Measurements from ENCODE around the gene HOXD4.

HOXD4 gene

DNA sequence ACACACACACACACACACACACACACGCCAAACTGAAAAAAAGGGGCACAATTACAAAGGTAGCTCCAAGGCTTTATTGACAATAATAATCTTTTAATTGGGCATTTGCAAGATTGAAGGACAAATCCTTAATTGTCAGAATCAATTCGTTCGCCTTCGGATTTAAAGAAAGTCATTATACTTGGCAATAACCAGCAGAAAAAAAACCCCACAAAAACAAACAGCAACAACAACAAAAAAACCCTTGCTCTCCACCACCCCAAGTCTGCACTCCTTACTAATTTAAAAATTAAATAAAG, 23.6 kb upstream of the HOXD4 start:
- H3K4me1 Mint-ChIP-seq = peaks cover 28% of the 10 kb centered on the region
- H3K27ac Mint-ChIP-seq = peak overlapping the region; percentile 82
- H3K27me3 Mint-ChIP-seq = peaks cover 95% of the 10 kb centered on the region
- H3K9me3 Mint-ChIP-seq = no peaks in the 10 kb centered on the region
- H3K4me3 Mint-ChIP-seq = no peak overlapping the region
- no peak for DNase-seq
- H3K36me3 Mint-ChIP-seq = peaks cover 6% of the 10 kb centered on the region
- CTCF ChIA-PET = interaction anchor here (0.8 to 4.2 kb wide), 19 partner anchors 12 to 524 kb away, joined by 3 to 25 read pairs (median 4); partner anchors contain the start of gene HOXD4

GRCh38 chr2:176128172-176128981, 23.0 kb upstream of the HOXD4 start:
- H3K4me1 Mint-ChIP-seq = peaks cover 28% of the 10 kb centered on the region
- peak overlapping the region; percentile 51 for H3K4me3 Mint-ChIP-seq
- peaks cover 6% of the 10 kb centered on the region for H3K36me3 Mint-ChIP-seq
- DNase-seq = no peak
- H3K27ac Mint-ChIP-seq = peak overlapping the region; percentile 82
- peaks cover 95% of the 10 kb centered on the region for H3K27me3 Mint-ChIP-seq
- no peaks in the 10 kb centered on the region for H3K9me3 Mint-ChIP-seq
- CTCF ChIA-PET = interaction anchor here (0.9 to 4.2 kb wide), 11 partner anchors 11 to 523 kb away, joined by 3 to 25 read pairs (median 8); partner anchors contain the start of gene HOXD4

DNA sequence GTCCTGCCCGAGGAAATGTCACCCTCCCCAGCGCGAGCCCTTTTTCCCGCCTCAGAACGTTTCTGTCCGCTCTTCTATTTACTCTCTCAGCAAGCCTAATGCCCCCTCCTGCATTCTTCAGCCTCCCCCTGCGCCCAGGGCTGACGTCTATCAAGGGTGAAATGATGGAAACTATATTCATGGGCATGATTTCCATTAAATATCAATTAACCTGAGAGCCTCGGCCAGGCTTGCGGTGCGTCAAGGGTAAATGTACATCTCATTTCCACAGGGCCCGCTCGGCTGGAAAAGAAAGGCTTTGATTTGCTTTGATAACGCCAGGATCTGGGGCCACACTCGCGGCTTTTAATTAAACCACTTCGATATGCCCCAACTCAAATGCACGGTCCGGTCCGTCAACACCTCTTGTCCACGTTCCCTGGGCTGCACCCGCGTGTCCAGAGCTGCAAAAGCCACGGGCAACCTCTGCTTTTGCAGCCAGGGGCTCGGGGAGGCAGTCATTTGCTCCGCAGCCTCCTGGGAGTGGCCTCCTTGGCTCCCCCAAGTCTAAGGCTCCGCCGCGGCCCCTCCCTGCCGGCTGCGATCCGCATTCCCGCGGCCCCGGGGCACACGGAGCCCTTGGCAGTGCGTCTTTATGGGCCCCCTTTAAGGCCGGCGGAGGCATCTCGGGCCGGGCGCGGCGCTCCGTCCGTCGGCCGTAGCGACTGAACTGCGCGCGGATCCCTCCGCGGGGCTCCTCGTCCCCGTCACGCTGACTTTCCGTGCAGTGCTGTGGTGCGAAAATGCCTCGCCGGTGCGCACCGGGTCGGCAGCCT, 22.2 kb upstream of the HOXD4 start, which contains the start of gene HOXD8:
TSS of gene HOXD8 (plus strand) at position 724 of the 815 bp plus-strand sequence. CDS start 662 bp downstream, outside the sequence.
- Mint-ChIP-seq H3K4me3 (peak within 1 kb of the TSS; percentile 56), H3K4me1 (peaks cover 26% of the 10 kb centered on the region), H3K9me3 (no peaks in the 10 kb centered on the region), H3K27me3 (peaks cover 95% of the 10 kb centered on the region), H3K27ac (peak within 1 kb of the TSS; percentile 82), H3K36me3 (peaks cover 3% of the 10 kb centered on the region)
- CTCF ChIA-PET = interaction anchor here (1.0 to 4.2 kb wide), 4 partner anchors 11 to 523 kb away, joined by 3 to 25 read pairs (median 20); no protein-coding TSS in a partner anchor
- DNase-seq = no peak

- DNase-seq = no peak
- no peaks in the 10 kb centered on the region for H3K9me3 Mint-ChIP-seq
- H3K27me3 Mint-ChIP-seq = peaks cover 95% of the 10 kb centered on the region
- H3K27ac Mint-ChIP-seq = no peak overlapping the region
- peaks cover 3% of the 10 kb centered on the region for H3K36me3 Mint-ChIP-seq
- peaks cover 26% of the 10 kb centered on the region for H3K4me1 Mint-ChIP-seq
- H3K4me3 Mint-ChIP-seq = no peak overlapping the region
- CTCF ChIA-PET = no interaction called here
Observed at GRCh38 chr2:176129813-176130146, 21.6 kb upstream of the HOXD4 start.

DNA sequence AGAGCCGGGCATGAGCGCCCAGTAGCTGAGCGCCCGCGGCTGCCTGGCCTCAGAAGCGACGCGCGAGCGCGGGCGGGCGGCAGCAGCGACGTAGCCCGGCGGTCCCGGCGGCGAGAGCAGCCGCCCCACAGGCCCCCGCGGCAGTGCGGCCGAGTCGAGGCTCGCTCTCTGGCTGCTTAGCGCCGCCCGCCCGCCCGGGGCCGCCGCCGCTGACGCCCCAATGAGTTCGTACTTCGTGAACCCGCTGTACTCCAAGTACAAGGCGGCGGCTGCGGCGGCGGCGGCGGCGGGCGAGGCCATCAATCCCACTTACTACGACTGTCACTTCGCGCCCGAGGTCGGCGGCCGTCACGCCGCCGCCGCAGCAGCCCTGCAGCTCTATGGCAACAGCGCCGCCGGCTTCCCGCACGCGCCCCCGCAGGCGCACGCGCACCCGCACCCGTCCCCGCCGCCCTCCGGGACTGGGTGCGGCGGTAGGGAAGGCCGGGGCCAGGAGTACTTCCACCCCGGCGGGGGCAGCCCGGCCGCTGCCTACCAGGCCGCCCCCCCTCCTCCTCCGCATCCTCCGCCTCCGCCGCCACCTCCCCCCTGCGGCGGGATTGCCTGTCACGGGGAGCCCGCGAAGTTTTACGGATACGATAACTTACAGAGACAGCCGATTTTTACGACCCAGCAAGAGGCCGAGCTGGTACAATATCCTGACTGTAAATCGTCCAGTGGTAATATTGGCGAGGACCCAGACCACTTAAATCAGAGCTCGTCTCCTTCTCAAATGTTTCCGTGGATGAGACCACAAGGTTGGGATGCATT, 21.0 kb upstream of the HOXD4 start:
- peak overlapping the region; percentile 56 for H3K4me3 Mint-ChIP-seq
- DNase-seq = no peak
- H3K27ac Mint-ChIP-seq = peak overlapping the region; percentile 85
- peaks cover 3% of the 10 kb centered on the region for H3K36me3 Mint-ChIP-seq
- H3K27me3 Mint-ChIP-seq = peaks cover 95% of the 10 kb centered on the region
- CTCF ChIA-PET = interaction anchor here (1.0 to 2.0 kb wide), 5 partner anchors 9 to 1018 kb away, joined by 4 to 9 read pairs (median 5); partner anchors contain the start of gene HOXD9
- H3K9me3 Mint-ChIP-seq = no peaks in the 10 kb centered on the region
- H3K4me1 Mint-ChIP-seq = peaks cover 27% of the 10 kb centered on the region

GRCh38 chr2:176130957-176131847, 20.1 kb upstream of the HOXD4 start:
- CTCF ChIA-PET = interaction anchor here (1.0 to 2.0 kb wide), 7 partner anchors 9 to 1017 kb away, joined by 4 to 9 read pairs (median 5); partner anchors contain the start of gene HOXD9
- Mint-ChIP-seq H3K4me1 (peaks cover 34% of the 10 kb centered on the region), H3K27me3 (peaks cover 95% of the 10 kb centered on the region), H3K9me3 (no peaks in the 10 kb centered on the region), H3K36me3 (peaks cover 3% of the 10 kb centered on the region), H3K4me3 (peak overlapping the region; percentile 56), H3K27ac (peak overlapping the region; percentile 85)
- no peak for DNase-seq

GRCh38 chr2:176131848-176132158, 19.5 kb upstream of the HOXD4 start:
- peaks cover 34% of the 10 kb centered on the region for H3K4me1 Mint-ChIP-seq
- H3K9me3 Mint-ChIP-seq = no peaks in the 10 kb centered on the region

DNA sequence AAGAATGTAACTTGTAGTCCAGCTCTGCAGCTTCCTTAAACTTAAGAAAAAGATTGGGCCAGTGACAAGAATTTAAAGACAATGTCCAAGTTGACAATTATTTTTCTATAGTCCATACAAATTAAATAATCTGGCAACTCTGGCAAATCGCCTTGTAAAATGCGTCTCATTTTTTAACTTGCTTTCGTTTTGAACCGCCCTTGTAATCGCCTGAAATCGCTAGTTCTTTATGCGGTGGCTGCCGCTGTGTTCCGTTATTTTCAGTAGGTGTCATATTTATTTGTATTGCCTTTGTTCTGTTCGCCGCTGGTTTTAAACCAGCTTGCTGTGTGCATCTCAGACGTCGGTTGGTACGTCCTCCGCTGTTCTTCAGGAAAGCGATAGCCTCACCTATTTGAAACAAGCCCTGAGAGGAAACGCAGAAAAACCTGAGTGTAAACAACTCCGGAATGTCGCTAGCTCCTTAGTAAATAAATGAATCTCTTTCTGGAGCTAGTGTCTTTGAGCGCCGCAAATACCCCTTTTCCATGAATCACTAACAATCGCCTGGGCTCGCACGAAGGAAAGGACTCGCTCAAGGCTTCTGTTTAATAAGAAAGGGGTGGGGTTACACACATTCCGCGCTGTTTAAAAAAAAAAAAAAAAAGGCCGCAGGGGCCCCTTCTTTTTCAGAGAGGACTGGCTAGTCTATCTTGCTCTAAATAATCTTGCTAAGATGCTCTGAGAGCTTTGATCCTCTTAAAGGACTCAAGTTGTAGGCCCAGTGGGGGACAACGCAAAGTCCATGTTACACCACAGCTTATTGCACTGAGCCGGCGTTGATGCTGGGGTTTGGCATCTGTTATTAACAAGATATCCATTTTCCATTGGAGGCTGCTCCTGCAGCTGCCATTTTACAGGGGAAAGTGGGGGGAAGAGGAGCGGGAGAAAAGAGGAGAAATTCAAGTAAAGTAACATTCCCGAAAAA, 18.9 kb upstream of the HOXD4 start:
- peak overlapping the region; percentile 72 for H3K4me3 Mint-ChIP-seq
- CTCF ChIA-PET = interaction anchor here (0.8 to 2.0 kb wide), 6 partner anchors 8 to 422 kb away, joined by 3 to 9 read pairs (median 5); partner anchors contain the start of gene HOXD9

More at GRCh38 chr2:176131848-176132158, 19.5 kb upstream of the HOXD4 start:
- Mint-ChIP-seq H3K36me3 (peaks cover 3% of the 10 kb centered on the region), H3K4me3 (no peak overlapping the region), H3K27me3 (peaks cover 96% of the 10 kb centered on the region), H3K27ac (peak overlapping the region; percentile 65)
- CTCF ChIA-PET = interaction anchor here (1.0 to 2.0 kb wide), 6 partner anchors 9 to 323 kb away, joined by 4 to 9 read pairs (median 5); partner anchors contain the start of gene HOXD9
- no peak for DNase-seq

GRCh38 chr2:176133389-176133788, 18.0 kb upstream of the HOXD4 start:
- Mint-ChIP-seq H3K4me3 (no peak overlapping the region), H3K27me3 (peaks cover 99% of the 10 kb centered on the region), H3K9me3 (no peaks in the 10 kb centered on the region), H3K36me3 (peaks cover 3% of the 10 kb centered on the region), H3K27ac (no peak overlapping the region), H3K4me1 (peaks cover 30% of the 10 kb centered on the region)
- DNase-seq = no peak
- CTCF ChIA-PET = interaction anchor here (0.6 kb wide), 1 partner anchor 13 kb away, joined by 3 read pairs; no protein-coding TSS in a partner anchor

More for the DNA sequence above, 18.9 kb upstream of the HOXD4 start:
- Mint-ChIP-seq H3K4me1 (peaks cover 34% of the 10 kb centered on the region), H3K27me3 (peaks cover 99% of the 10 kb centered on the region), H3K36me3 (peaks cover 3% of the 10 kb centered on the region), H3K27ac (peak overlapping the region; percentile 71), H3K9me3 (no peaks in the 10 kb centered on the region)
- DNase-seq = no peak

DNA sequence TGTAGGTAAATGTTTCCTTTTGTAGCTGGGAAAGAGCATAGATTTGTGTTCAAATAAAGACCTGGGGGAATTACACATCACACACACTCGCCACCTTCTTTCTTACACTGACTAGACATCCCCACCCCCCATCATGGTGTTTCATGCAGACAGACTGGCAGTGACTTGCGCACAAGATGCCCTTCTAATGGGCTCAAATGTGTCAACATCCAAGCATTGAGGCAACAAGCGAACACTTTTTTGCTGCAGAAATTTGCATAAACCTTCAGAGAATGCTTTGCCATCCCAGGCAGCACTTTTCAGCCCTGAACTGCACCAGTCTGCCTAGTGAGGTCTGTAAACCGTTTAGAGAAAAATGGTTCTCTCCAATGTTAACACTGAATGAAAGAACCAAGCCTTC, 17.3 kb upstream of the HOXD4 start:
- Mint-ChIP-seq H3K9me3 (no peaks in the 10 kb centered on the region), H3K36me3 (peaks cover 2% of the 10 kb centered on the region), H3K4me1 (peaks cover 29% of the 10 kb centered on the region), H3K27ac (no peak overlapping the region), H3K4me3 (no peak overlapping the region), H3K27me3 (peaks cover 99% of the 10 kb centered on the region)
- CTCF ChIA-PET = interaction anchor here (0.6 kb wide), 1 partner anchor 14 kb away, joined by 3 read pairs; no protein-coding TSS in a partner anchor
- DNase-seq = no peak

- Mint-ChIP-seq H3K4me3 (no peak overlapping the region), H3K27ac (no peak overlapping the region), H3K4me1 (peaks cover 35% of the 10 kb centered on the region), H3K27me3 (peaks cover 100% of the 10 kb centered on the region), H3K36me3 (peaks cover 3% of the 10 kb centered on the region), H3K9me3 (no peaks in the 10 kb centered on the region)
- CTCF ChIA-PET = no interaction called here
- no peak for DNase-seq
Observed at GRCh38 chr2:176135035-176135440, 16.3 kb upstream of the HOXD4 start.

Measured in activated naive CD4-positive, alpha-beta T cell treated with anti-CD3 and anti-CD28 coated beads, Interleukin-2, amount 10 ng/mL, durations not matched to agents 7 days and 5 days (primary cell).